ENCODE measurements around the gene TMEM94.
"Not testable (repeated sequence)": the region's sequence is repeated elsewhere in the genome, so short reads cannot be mapped to it uniquely, and the experiment has no call there.

TMEM94 gene

GRCh38 chr17:75511270-75511609, 54.8 kb downstream of the TMEM94 start:
- no peak for DNase-seq (ENCODE audit: low read depth, low spot score)

GRCh38 chr17:75511610-75512575, 55.5 kb downstream of the TMEM94 start:
- DNase-seq (ENCODE audit: low read depth, low spot score) = no peak

DNA sequence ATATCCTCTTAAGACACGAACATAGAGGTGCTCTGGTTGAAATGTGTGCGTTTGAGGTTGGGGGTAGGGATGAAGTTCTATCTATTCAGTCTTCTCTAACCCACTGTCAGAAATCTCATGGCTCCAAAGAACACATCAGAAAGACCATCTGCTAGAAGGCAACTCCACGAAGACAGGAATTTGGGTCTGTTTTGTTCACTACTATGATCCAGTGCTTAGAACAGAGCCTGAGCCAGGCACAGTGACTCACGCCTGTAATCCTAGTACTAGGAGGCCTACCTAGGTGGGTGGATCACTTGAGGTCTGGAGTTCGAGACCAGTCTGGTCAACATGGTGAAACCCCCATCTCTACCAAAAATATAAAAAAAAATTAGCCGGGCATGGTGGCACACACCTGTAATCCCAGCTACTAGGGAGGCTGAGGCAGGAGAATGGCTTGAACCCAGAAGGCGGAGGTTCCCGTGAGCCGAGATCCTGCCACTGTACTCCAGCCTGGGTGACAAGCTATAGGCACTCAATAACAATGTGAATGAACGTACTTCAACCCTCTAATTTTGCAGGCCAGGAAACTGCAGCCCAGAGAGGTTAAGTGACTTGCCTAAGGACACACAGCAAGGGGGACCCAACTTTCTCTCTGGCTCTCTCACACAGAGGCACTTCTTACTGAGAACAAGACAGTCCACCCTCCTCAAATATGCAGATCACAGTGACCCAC, 56.6 kb downstream of the TMEM94 start:
- DNase-seq (ENCODE audit: low read depth, low spot score) = no peak

GRCh38 chr17:75513641-75514000, 57.2 kb downstream of the TMEM94 start:
- no peak for DNase-seq (ENCODE audit: low read depth, low spot score)

DNA sequence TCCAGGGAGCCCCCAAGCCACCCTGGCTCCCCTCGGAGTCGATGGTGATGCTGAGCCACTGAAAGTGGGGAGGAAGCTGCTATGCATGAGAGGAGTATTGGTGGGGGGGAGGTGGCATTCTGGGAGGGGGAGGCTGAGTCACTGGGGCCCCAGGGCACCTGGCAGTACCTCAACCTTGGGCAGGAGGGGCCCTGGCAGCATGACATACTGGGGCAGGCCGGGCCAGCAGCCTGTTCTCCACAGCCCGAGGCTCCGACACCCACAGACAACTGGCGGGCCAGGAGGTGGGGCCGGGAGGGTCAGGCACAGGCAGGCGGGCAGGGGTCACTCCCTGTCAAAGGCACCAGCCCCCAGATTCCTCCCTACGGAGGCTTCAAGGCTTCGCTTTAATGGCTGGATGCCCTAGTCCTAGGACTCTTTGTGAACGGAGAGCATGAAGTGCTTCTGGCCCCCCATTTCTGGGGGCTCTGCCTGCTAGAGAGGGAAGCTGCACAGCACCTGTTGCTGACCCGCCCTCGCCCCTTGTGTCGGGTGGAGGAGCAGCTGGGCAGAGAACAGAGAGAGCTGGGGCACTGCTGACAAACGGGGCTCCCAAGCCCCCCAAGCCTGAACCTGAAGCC, 58.0 kb downstream of the TMEM94 start:
- DNase-seq (ENCODE audit: low read depth, low spot score) = no peak

DNA sequence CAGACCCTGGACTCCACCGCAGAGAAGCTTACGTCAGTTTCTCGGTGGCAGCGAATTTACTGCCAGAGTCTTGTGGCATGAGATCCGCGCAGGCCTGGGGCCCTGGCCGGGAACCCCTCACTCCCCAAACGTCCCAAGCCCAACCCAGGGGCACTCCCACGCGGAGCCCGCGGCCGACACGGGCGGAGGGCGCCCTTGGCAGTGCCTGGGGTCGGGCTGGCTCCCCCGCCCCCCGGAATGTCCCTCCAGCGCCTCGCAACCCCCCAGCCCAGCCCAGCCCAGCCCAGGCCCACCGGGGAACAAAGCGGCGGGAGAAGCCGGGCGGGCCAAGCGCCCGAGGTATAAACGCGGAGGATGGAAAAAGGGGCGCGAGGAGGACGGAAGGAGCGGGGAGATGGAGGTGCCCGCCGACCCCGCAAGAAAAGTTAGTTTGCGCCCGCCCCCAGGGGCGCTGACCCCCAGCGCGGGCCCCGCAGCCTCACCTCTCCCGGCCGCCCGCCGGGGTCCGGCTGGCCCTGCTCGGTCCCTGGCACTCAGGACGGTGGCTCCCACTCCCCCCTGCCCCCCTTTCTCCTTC, 58.6 kb downstream of the TMEM94 start:
- no peak for DNase-seq (ENCODE audit: low read depth, low spot score)

- peak; percentile 78 for DNase-seq (ENCODE audit: low read depth, low spot score)
These were observed 59.2 kb downstream of the TMEM94 start, which contains the start of gene CASKIN2 for GRCh38 chr17:75515496-75516254. CASKIN2 (minus strand) TSS chr17:75515537; CDS start chr17:75513804, 1,733 bp downstream.

GRCh38 chr17:75516255-75516618, 59.8 kb downstream of the TMEM94 start, which contains the start of gene TSEN54:
TSEN54 (plus strand) TSS chr17:75516528; CDS start chr17:75516561, 33 bp downstream.
- DNase-seq (ENCODE audit: low read depth, low spot score) = peak; percentile 86

- DNase-seq (ENCODE audit: low read depth, low spot score) = no peak
These were observed 60.3 kb downstream of the TMEM94 start for GRCh38 chr17:75516619-75517296.

- DNase-seq (ENCODE audit: low read depth, low spot score) = no peak
These were observed 60.9 kb downstream of the TMEM94 start for GRCh38 chr17:75517297-75517865.

GRCh38 chr17:75518201-75518600, 61.8 kb downstream of the TMEM94 start:
- DNase-seq (ENCODE audit: low read depth, low spot score) = no peak

- DNase-seq (ENCODE audit: low read depth, low spot score) = no peak
These were observed 62.6 kb downstream of the TMEM94 start for GRCh38 chr17:75518983-75519537.

- DNase-seq (ENCODE audit: low read depth, low spot score) = not testable (repeated sequence)
These were observed 64.0 kb downstream of the TMEM94 start for GRCh38 chr17:75520413-75520812.

DNA sequence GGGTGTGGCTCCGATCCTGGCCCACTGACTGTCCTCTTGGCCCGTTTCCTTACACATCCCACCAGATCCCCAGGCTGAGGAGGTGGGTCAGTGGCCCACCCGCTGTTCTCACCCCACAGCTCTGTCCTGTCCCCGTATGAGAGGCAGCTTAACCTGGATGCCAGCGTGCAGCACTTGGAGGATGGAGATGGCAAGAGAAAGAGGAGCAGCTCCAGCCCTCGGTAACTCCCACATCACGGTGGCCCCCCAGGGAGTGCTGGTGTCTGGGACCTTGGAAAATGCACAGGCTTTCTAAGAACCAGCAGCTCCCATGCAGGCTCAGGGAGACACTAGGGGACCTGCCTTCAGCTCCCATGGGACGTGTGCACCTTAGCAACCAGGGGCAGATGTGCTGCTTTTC, 64.9 kb downstream of the TMEM94 start:
- no peak for DNase-seq (ENCODE audit: low read depth, low spot score)

GRCh38 chr17:75521951-75522727, 65.7 kb downstream of the TMEM94 start:
- no peak for DNase-seq (ENCODE audit: low read depth, low spot score)

- no peak for DNase-seq (ENCODE audit: low read depth, low spot score)
These were observed 67.2 kb downstream of the TMEM94 start for GRCh38 chr17:75523647-75524046.

GRCh38 chr17:75524269-75524969, 68.0 kb downstream of the TMEM94 start:
- DNase-seq (ENCODE audit: low read depth, low spot score) = no peak

DNA sequence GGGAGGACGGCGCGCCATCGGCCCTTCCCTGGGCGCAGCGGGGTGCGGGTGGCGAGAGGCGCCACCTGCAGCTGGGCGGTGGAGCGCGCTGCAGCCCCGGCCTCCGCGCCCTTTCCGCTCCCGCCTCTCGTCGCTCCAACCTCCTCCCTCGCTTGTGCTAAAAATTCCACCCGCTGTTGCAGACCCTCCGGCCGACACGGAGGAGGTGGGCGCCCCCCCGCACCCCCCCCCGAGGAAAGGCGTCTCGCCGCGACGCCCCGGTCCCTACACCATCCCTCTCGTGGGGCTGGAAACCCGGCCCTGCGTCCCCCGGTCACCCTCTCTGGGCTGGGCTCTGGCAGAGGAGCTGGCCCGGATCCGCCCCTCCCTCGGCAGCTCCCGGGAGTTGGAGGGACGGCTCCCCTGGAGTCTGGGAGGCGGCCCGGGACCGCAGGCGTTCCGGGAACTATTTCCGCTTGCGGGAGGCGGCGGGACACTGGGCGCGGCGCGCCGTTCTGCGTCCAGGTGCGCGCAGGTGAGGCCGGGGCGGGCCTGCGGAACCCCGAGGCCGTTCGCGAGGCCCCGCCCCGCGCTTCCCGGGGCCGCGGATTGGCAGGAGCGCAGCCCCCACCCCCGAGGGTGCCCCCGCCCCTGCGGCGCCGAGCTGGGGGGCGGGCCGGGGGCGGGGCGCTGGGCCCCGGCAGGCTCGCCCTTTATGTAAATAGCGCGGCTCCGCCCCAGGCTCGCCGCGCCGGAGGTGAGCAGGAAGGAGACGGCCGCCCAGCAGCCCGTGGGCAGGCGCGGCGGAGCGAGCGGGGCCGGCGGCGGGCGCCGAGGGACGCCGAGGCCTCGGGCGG, 68.8 kb downstream of the TMEM94 start, which contains the start of gene LLGL2:
TSS of gene LLGL2 (plus strand) at position 728 of the 836 bp plus-strand sequence. CDS start 17,730 bp downstream, outside the sequence.
- DNase-seq (ENCODE audit: low read depth, low spot score) = peak; percentile 54
